ENCODE measurements around the gene TAAR2.
A peak's percentile ranks its signal among the peaks of the same experiment; 100 is the strongest.
"Not testable (repeated sequence)": the region's sequence is repeated elsewhere in the genome, so short reads cannot be mapped to it uniquely, and the experiment has no call there.

Gene TAAR2

GRCh38 chr6:132612449-132613108 is 11.5 kb downstream of the TAAR2 start:
- no peak for DNase-seq

DNA sequence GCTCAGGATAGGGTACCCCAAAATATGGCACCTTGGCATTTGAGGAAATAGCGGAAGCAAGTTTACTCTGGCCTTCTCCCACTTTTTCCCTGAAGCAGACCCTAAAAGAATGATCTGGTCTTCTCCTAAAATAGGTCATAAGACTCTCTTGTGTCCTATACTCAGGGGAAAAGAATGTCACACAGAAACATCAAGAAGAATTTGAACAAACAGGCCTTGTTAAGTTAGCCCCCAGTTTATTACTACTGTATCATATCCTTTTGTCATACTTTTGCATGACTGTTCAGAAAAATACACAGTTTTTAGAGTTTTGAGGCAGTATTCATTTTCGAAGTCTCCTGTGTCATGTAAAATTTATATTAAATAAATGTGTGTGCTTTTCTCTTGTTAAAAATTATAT is 12.5 kb downstream of the TAAR2 start:
- no peak for DNase-seq

DNA sequence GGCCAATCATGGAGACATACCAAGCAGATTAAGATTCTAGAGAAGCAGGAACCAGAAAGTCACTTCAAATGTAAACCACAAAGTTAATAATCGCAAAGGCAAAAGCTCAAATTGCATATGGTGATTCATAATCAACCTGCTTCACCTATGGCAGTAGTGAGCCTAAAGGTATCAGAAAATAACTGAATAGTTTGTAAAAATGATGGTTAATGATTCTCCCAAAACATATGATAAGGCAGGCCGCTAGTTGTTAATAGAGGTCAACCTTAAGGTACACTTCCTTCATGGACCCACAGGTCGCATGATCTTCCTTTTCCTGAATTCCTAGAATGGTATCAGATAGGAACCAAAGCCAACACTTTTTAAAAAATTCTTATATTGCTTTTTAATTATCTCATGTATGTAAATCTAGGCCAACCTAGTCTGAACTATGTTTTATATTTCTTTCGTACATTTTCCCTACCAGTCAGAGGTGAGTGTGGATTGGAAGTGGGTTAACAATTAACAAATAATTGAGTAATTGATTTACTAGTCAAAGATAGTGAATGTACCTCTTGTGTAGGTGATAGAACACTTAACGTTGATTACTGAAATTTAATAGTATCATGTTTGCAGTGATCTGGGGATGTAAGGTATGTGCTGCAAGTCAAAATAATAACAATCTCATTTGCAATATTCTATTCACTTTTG is 16.4 kb downstream of the TAAR2 start:
- DNase-seq: no peak

- DNase-seq: no peak
These were observed 19.4 kb downstream of the TAAR2 start for GRCh38 chr6:132604635-132605152.

DNA sequence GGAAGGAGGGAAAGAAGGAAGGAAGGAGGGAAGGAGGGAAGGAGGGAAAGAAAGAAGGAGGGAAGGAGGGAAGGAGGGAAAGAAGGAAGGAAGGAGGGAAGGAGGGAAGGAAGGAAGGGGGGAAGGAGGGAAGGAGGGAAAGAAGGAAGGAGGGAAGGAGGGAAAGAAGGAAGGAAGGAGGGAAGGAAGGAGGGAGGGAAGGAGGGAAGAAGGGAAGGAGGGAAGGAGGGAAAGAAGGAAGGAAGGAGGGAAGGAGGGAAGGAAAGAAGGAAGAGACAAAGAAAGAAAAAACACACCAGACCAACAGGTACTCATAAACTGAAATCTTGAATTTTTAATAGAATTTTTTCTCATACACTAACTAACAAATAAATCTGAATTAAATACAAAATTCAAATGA is 23.2 kb downstream of the TAAR2 start:
- not testable (repeated sequence) for DNase-seq

- DNase-seq: peak; percentile 74
These were observed 25.6 kb downstream of the TAAR2 start for GRCh38 chr6:132598473-132598872.

- DNase-seq: no peak
These were observed 27.9 kb downstream of the TAAR2 start for GRCh38 chr6:132596201-132596600.

- no peak for DNase-seq
These were observed 31.2 kb downstream of the TAAR2 start for GRCh38 chr6:132592855-132593254.

GRCh38 chr6:132590362-132590761 is 33.7 kb downstream of the TAAR2 start:
- DNase-seq: peak; percentile 16

- DNase-seq: no peak
These were observed 34.6 kb downstream of the TAAR2 start, which contains the start of gene TAAR5 for GRCh38 chr6:132589454-132589853. TSS of gene TAAR5 (minus strand) at chr6:132589741. CDS start at chr6:132589686, 55 bp downstream.

DNA sequence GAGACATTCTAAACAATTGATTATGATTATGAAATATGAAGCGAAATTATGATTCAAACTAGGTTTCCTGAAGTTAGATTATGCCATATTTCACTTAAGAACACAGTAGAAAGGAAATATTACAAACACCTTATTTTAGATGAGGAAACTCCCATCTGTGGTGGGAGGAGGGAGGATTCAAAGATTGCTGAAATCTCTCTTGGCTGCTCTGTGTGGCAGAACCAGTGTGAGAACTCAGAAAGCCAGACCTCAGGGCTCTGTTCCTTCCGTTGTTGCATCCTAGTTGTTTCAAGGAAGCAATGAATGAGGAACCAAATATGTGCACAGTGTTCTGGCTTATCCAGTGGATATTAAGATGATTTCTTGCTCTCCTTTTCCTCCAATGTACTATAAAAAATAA is 36.7 kb downstream of the TAAR2 start:
- no peak for DNase-seq

DNA sequence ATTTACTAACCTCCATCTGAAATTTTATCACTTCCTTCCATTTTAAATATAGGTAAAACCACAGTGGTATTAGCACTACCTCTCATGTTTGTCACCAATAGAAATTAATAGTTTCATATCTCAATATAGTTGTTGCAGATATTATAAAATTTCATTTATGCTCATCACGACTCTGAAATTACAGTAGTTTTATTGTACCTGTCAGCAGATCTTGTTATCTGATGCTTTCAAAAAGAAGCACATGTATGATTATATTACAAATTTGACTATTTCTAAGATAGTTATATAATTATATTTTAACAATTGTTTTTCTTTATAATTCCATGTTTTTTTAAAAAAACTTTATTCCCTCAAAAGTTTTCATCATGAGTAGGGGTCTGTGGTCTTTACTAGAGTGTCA is 39.4 kb downstream of the TAAR2 start:
- no peak for DNase-seq

DNA sequence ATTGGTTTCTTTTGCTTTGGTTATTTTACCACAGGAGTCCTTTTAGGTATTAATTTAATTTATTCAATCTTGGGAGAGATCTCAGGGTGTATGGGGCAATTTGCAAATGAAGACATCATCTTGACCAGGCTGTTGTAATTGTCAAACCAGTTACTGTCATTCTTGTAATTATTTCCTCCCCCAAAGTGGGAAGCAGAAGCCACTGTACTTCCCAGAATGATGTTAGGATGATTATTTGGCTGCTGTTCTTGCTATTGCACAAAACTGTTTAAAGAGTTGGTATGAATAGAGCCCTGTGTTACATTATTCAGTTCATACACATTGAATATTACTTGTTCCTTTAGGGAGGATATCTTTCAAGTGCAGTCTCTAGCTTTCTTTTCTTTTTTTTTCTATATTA is 52.3 kb downstream of the TAAR2 start:
- no peak for DNase-seq

DNA sequence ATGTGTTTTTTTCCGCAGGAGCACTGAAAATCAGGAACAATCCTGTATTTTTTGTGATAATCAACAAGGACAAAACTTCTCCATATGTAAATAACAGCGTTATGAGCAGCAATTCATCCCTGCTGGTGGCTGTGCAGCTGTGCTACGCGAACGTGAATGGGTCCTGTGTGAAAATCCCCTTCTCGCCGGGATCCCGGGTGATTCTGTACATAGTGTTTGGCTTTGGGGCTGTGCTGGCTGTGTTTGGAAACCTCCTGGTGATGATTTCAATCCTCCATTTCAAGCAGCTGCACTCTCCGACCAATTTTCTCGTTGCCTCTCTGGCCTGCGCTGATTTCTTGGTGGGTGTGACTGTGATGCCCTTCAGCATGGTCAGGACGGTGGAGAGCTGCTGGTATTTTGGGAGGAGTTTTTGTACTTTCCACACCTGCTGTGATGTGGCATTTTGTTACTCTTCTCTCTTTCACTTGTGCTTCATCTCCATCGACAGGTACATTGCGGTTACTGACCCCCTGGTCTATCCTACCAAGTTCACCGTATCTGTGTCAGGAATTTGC is 53.8 kb downstream of the TAAR2 start, which contains the start of gene TAAR6:
Gene TAAR6 (plus strand): TSS at position 102 of the 557 bp plus-strand sequence. CDS start 0 bp downstream, at position 102.
- DNase-seq: no peak

DNA sequence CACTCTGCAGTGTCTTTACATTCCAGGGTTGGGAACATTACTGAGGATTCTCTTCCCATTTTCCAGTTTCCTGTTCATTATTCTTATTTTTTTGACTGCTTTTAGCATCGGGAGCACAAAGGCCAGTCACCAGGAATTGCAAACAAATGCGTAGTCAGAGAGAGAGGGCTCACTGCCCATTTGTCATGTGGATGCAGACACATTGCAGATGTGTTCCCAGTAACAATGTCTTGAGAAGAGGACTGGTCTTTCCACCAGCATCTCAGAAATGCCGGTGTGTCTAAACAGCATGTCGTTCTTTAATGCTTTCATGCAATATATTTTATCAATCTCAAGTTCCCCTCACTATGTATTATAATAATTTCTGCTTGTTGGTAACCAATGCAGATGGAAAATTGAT is 54.9 kb downstream of the TAAR2 start:
- no peak for DNase-seq

DNA sequence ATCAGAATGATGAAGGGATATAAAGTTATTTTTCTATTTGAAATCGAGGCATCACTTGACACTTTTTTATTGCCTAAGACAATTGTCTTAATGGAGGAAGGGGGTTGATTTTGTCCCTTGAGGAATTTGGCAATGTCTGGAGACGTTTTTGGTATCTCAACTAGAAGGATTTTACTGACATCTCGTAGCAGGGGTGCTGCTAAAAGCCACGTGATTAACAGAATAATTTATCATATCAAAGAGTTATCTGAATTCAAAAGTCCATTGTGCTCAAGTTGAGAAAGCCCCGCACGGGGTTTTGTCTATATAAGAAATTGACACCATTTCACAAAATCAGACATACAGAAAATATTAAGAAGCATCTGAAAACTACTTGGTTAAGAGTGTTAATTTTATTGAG is 55.5 kb downstream of the TAAR2 start:
- no peak for DNase-seq

GRCh38 chr6:132567566-132567965 is 56.5 kb downstream of the TAAR2 start:
- no peak for DNase-seq
